HCT116 (cell line): ENCODE results near the gene MAGIX. TPM values are rescaled to one million over a fixed set of nuclear protein-coding genes. Genes with fewer than 3 reads are reported as not detected.
"Not testable (repeated sequence)": the region's sequence is repeated elsewhere in the genome, so short reads cannot be mapped to it uniquely, and the experiment has no call there.

Experiments used
- ATAC-seq: fragments of 200-7000 bp; cut with Tn5 transposase; 2 replicates; pipeline ENCODE4 v1.9.1; 2020; ENCODE audit warnings: mild to moderate bottlenecking, moderate library complexity
- BruUV-seq: library from RNA; stranded (reverse); fragments of 400-500 nt; replicated peaks from 2 replicates; lab custom pipeline; 2021; lab: Mats Ljungman, UMichigan
- CTCF ChIA-PET: fragments of 300-600 bp; sonication (Branson Sonifier 250); formaldehyde crosslinking; loops from one replicate; lab custom pipeline; 2021; ENCODE audit warnings: antibody characterized with exemption; lab: Charles Lee
- POLR2A ChIA-PET: fragments of 300-600, 350-600 bp; sonication (Branson Sonifier 250); formaldehyde crosslinking; loops from one replicate; lab custom pipeline; 2021; ENCODE audit warnings: antibody characterized with exemption; lab: Charles Lee
- RAD21 ChIA-PET, 2 experiments: fragments of 300-600 bp; sonication (Branson Sonifier 250); formaldehyde crosslinking; loops; one replicate each; lab custom pipeline; 2023; ENCODE audit warnings: low total read pairs in 2 of 2; ENCODE audit not compliant: uncharacterized antibody in 2 of 2, unreplicated experiment in 2 of 2, low non-redundant PET in 1 of 2; lab: Charles Lee
- DNase-seq: peaks from one replicate; pipeline ENCODE4 v3.0.0-alpha.2; 2010; ENCODE audit warnings: low read depth, low spot score
- H2AFZ ChIP-seq: fragments of 200-600 bp; shearing (Covaris generic), sonication (generic); 2 replicates; pipeline ENCODE4 v1.6.1; 2017; ENCODE audit warnings: low read depth, mixed run types, mixed read lengths, antibody characterized with exemption, low read length; ENCODE audit not compliant: poor library complexity, severe bottlenecking
- H3K27ac ChIP-seq: 2 replicates; pipeline ENCODE4 v1.5.1; 2012; ENCODE audit warnings: low read depth, low read length
- H3K27me3 ChIP-seq: fragments of 200-600 bp; sonication (generic); 2 replicates; pipeline ENCODE4 v1.6.1; 2016; ENCODE audit warnings: mixed run types, low read length, mixed read lengths; ENCODE audit not compliant: insufficient read depth
- H3K36me3 ChIP-seq, 2 experiments: fragments of 200-500 bp in 1 of 2; fragments of 200-600 bp in 1 of 2; sonication (Bioruptor generic) in 1 of 2; sonication (generic) in 1 of 2; 2 replicates each; pipeline versions ENCODE4 v1.5.1 to v1.6.1; 2014 to 2016; ENCODE audit warnings: low read length in 2 of 2, inconsistent platforms in 1 of 2, mixed read lengths in 1 of 2, mixed run types in 1 of 2; ENCODE audit not compliant: insufficient read depth in 2 of 2, control insufficient read depth in 1 of 2
- H3K4me1 ChIP-seq, 2 experiments: fragments of 200-600 bp in 1 of 2; sonication (generic) in 1 of 2; 2 replicates each; pipeline versions ENCODE4 v1.5.1 to v1.6.1; 2012 to 2017; ENCODE audit warnings: low read length in 2 of 2, inconsistent platforms in 1 of 2, mild to moderate bottlenecking in 1 of 2, mixed read lengths in 1 of 2, mixed run types in 1 of 2, moderate library complexity in 1 of 2; ENCODE audit not compliant: insufficient read depth in 2 of 2, control insufficient read depth in 1 of 2
- H3K4me2 ChIP-seq: fragments of 200-600 bp; sonication (generic); 2 replicates; pipeline ENCODE4 v1.6.1; 2017; ENCODE audit warnings: mixed run types, low read length, mixed read lengths
- H3K4me3 ChIP-seq, 2 experiments: fragments of 200-600 bp in 1 of 2; sonication (generic) in 1 of 2; replicated peaks in 1 of 2; 2 replicates each; pipeline ENCODE4 v1.5.1; 2011 to 2016; ENCODE audit warnings: low read length in 2 of 2, control low read depth in 1 of 2, low read depth in 1 of 2, mild to moderate bottlenecking in 1 of 2, mixed read lengths in 1 of 2, mixed run types in 1 of 2
- H3K79me2 ChIP-seq: fragments of 200-600 bp; sonication (generic); 2 replicates; pipeline ENCODE4 v1.6.1; 2017; ENCODE audit warnings: mild to moderate bottlenecking, mixed run types, low read length, moderate library complexity, mixed read lengths; ENCODE audit not compliant: insufficient read depth
- H3K9ac ChIP-seq: fragments of 200-600 bp; sonication (generic); 2 replicates; pipeline ENCODE4 v1.6.1; 2016; ENCODE audit warnings: low read length, mixed read lengths
- H3K9me2 ChIP-seq: fragments of 200-600 bp; sonication (generic), shearing (Covaris generic); 2 replicates; pipeline ENCODE4 v1.6.1; 2017; ENCODE audit warnings: mixed run types, mild to moderate bottlenecking, moderate library complexity; ENCODE audit not compliant: insufficient read depth
- H3K9me3 ChIP-seq, 2 experiments: fragments of 200-500 bp in 1 of 2; fragments of 200-600 bp in 1 of 2; sonication (Bioruptor generic) in 1 of 2; sonication (generic) in 1 of 2; 2 replicates each; pipeline ENCODE4 v1.6.1; 2014 to 2017; ENCODE audit warnings: low read length in 2 of 2, mixed read lengths in 2 of 2, inconsistent platforms in 1 of 2, low read depth in 1 of 2, mild to moderate bottlenecking in 1 of 2, mixed run types in 1 of 2, moderate library complexity in 1 of 2; ENCODE audit not compliant: control insufficient read depth in 1 of 2, insufficient read depth in 1 of 2
- H4K20me1 ChIP-seq: fragments of 200-600 bp; sonication (generic), shearing (Covaris generic); 2 replicates; pipeline ENCODE4 v1.6.1; 2017; ENCODE audit warnings: mixed run types, mild to moderate bottlenecking, moderate library complexity; ENCODE audit not compliant: insufficient read depth
- CBX3 ChIP-seq: IDR thresholded peaks from 2 replicates; pipeline ENCODE4 v1.6.1; 2012; ENCODE audit warnings: low read depth
- CEBPB ChIP-seq: IDR thresholded peaks from 2 replicates; pipeline ENCODE4 v1.6.1; 2012; ENCODE audit warnings: low read depth
- ELF1 ChIP-seq: IDR thresholded peaks from 2 replicates; pipeline ENCODE4 v1.6.1; 2012; ENCODE audit warnings: low read depth, borderline replicate concordance
- EZH2phosphoT487 ChIP-seq: fragments of 200-600 bp; IDR thresholded peaks from 2 replicates; pipeline ENCODE4 v1.6.1; 2018; ENCODE audit warnings: antibody characterized with exemption, borderline replicate concordance
- FOSL1 ChIP-seq: IDR thresholded peaks from 2 replicates; pipeline ENCODE4 v1.6.1; 2012; ENCODE audit warnings: low read depth
- MAX ChIP-seq: IDR thresholded peaks from 2 replicates; pipeline ENCODE4 v1.6.1; 2012
- POLR2AphosphoS5 ChIP-seq: IDR thresholded peaks from 2 replicates; pipeline ENCODE4 v1.6.1; 2011; ENCODE audit warnings: mild to moderate bottlenecking, low read depth, low read length, moderate library complexity
- RAD21 ChIP-seq: IDR thresholded peaks from 2 replicates; pipeline ENCODE4 v1.6.1; 2012; ENCODE audit warnings: low read depth, mild to moderate bottlenecking
- REST ChIP-seq: IDR thresholded peaks from 2 replicates; pipeline ENCODE4 v1.6.1; 2012; ENCODE audit warnings: low read depth
- SIN3A ChIP-seq: IDR thresholded peaks from 2 replicates; pipeline ENCODE4 v1.6.1; 2012; ENCODE audit warnings: low read depth
- SP1 ChIP-seq: IDR thresholded peaks from 2 replicates; pipeline ENCODE4 v1.6.1; 2012; ENCODE audit warnings: low read depth
- SRF ChIP-seq: IDR thresholded peaks from 2 replicates; pipeline ENCODE4 v1.6.1; 2012; ENCODE audit warnings: low read depth
- YY1 ChIP-seq: IDR thresholded peaks from 2 replicates; pipeline ENCODE4 v1.6.1; 2011; ENCODE audit warnings: low read length, low read depth, moderate library complexity, mild to moderate bottlenecking; ENCODE audit not compliant: insufficient replicate concordance; ENCODE audit errors: extremely low read depth
- ZBTB33 ChIP-seq: IDR thresholded peaks from 2 replicates; pipeline ENCODE4 v1.6.1; 2011; ENCODE audit warnings: mild to moderate bottlenecking, low read length, moderate library complexity; ENCODE audit not compliant: insufficient replicate concordance; ENCODE audit errors: extremely low read depth
- ZFX ChIP-seq: fragments of 450-650 bp; IDR thresholded peaks from 2 replicates; pipeline ENCODE4 v1.6.1; 2017
- ZNF274 ChIP-seq: fragments of 200-500 bp; sonication (Bioruptor generic); IDR thresholded peaks from 2 replicates; pipeline ENCODE4 v1.6.1; 2014; ENCODE audit warnings: mild to moderate bottlenecking, low read depth, low read length, inconsistent platforms
- intact Hi-C: fragments of 100-400 bp; cut with micrococcal nuclease; formaldehyde crosslinking; loops from 2 replicates; pipeline ENCODE4 v1.10.0; 2022
- total RNA-seq: library from RNA; stranded (reverse); gene quantifications from one replicate; pipeline ENCODE4 v1.2.1, GENCODE V29; 2021; ENCODE audit not compliant: unreplicated experiment

Gene MAGIX
- total RNA-seq, 1 experiment from 2014 or later: 2.6 TPM

GRCh38 chrX:49127742-49128258 lies 34.8 kb upstream of the MAGIX start:
- H3K79me2 ChIP-seq, H3K9me2 ChIP-seq, H3K36me3 ChIP-seq, H3K4me2 ChIP-seq, H3K9ac ChIP-seq, ATAC-seq, H2AFZ ChIP-seq, DNase-seq, intact Hi-C loops, H3K27ac ChIP-seq, H3K9me3 ChIP-seq, BruUV-seq, RAD21 ChIA-PET, H3K4me1 ChIP-seq, CTCF ChIA-PET, H4K20me1 ChIP-seq, H3K4me3 ChIP-seq, POLR2A ChIA-PET, H3K27me3 ChIP-seq: not testable (repeated sequence)

GRCh38 chrX:49129427-49129826 lies 33.1 kb upstream of the MAGIX start:
- Histone ChIP-seq H3K36me3 (no peaks in the 10 kb centered on the region), H4K20me1 (no peaks in the 10 kb centered on the region), H3K4me1 (no peaks in the 10 kb centered on the region), H3K27ac (no peak overlapping the region), H3K9me3 (no peaks in the 10 kb centered on the region), H2AFZ (no peak overlapping the region), H3K27me3 (no peaks in the 10 kb centered on the region), H3K4me2 (no peak overlapping the region), H3K4me3 (no peak overlapping the region), H3K79me2 (no peaks in the 10 kb centered on the region), H3K9ac (no peak overlapping the region), H3K9me2 (no peaks in the 10 kb centered on the region)
- BruUV-seq: no TSS peak
- RAD21 ChIA-PET: no interaction called here
- POLR2A ChIA-PET: no interaction called here
- DNase-seq (no peak), ATAC-seq (no peak)
- TF ChIP-seq SRF (no peak), REST (no peak), ZBTB33 (no peak), CEBPB (no peak), ZFX (no peak), MAX (no peak), CBX3 (no peak), FOSL1 (no peak), SIN3A (no peak), ZNF274 (no peak), ELF1 (no peak), POLR2AphosphoS5 (no peak), YY1 (no peak), SP1 (no peak), RAD21 (no peak), EZH2phosphoT487 (no peak)
- CTCF ChIA-PET: no interaction called here
- intact Hi-C loops: no loop called here
